Measurements from ENCODE around the gene TMEM203. TPM values are rescaled to one million over a fixed set of nuclear protein-coding genes. Genes with fewer than 3 reads are reported as not detected.

The TMEM203 gene
- polyA plus RNA-seq, 4 donors: 44.6 to 49.8 (median 47.4) TPM

- no peak for DNase-seq (ENCODE audit: low read depth in 4 of 4, low spot score in 3 of 4)
These were observed 14.4 kb upstream of the TMEM203 start for GRCh38 chr9:137219757-137220316.

- no peak for DNase-seq (ENCODE audit: low read depth in 4 of 4, low spot score in 3 of 4)
These were observed 13.4 kb upstream of the TMEM203 start for GRCh38 chr9:137218754-137219271.

GRCh38 chr9:137218212-137218753 is 12.8 kb upstream of the TMEM203 start:
- DNase-seq (ENCODE audit: low read depth in 4 of 4, low spot score in 3 of 4): no peak

- no peak for DNase-seq (ENCODE audit: low read depth in 4 of 4, low spot score in 3 of 4)
These were observed 12.1 kb upstream of the TMEM203 start for GRCh38 chr9:137217276-137218211.

- DNase-seq (ENCODE audit: low read depth in 4 of 4, low spot score in 3 of 4): no peak
These were observed 10.9 kb upstream of the TMEM203 start for GRCh38 chr9:137216188-137216965.

- no peak for DNase-seq (ENCODE audit: low read depth in 4 of 4, low spot score in 3 of 4)
These were observed 9.9 kb upstream of the TMEM203 start for GRCh38 chr9:137215196-137215986.

GRCh38 chr9:137214620-137215019 is 9.2 kb upstream of the TMEM203 start:
- DNase-seq (ENCODE audit: low read depth in 4 of 4, low spot score in 3 of 4): no peak

- no peak for DNase-seq (ENCODE audit: low read depth in 4 of 4, low spot score in 3 of 4)
These were observed 8.0 kb upstream of the TMEM203 start for GRCh38 chr9:137213160-137214060.

- DNase-seq (ENCODE audit: low read depth in 4 of 4, low spot score in 3 of 4): no peak
These were observed 7.1 kb upstream of the TMEM203 start for GRCh38 chr9:137212520-137212919.

- no peak for DNase-seq (ENCODE audit: low read depth in 4 of 4, low spot score in 3 of 4)
These were observed 6.1 kb upstream of the TMEM203 start for GRCh38 chr9:137211532-137211931.

GRCh38 chr9:137206602-137207001 is 1.2 kb upstream of the TMEM203 start:
- no peak for DNase-seq (ENCODE audit: low read depth in 4 of 4, low spot score in 3 of 4)

- no peak for DNase-seq (ENCODE audit: low read depth in 4 of 4, low spot score in 3 of 4)
These were observed 720 bp downstream of the TMEM203 start for GRCh38 chr9:137204731-137205125.

- no peak for DNase-seq (ENCODE audit: low read depth in 4 of 4, low spot score in 3 of 4)
These were observed 2.5 kb downstream of the TMEM203 start for GRCh38 chr9:137202966-137203365.

GRCh38 chr9:137201205-137201868 is 4.1 kb downstream of the TMEM203 start:
- no peak for DNase-seq (ENCODE audit: low read depth in 4 of 4, low spot score in 3 of 4)

- DNase-seq (ENCODE audit: low read depth in 4 of 4, low spot score in 3 of 4): peak; percentile 93 to 99 (median 97)
These were observed 4.9 kb downstream of the TMEM203 start, which contains the start of gene TPRN for GRCh38 chr9:137200311-137201204. TSS of gene TPRN (minus strand) at chr9:137200741. CDS start at chr9:137200711, 30 bp downstream.

GRCh38 chr9:137199411-137200121 is 5.9 kb downstream of the TMEM203 start:
- DNase-seq (ENCODE audit: low read depth in 4 of 4, low spot score in 3 of 4): no peak

- no peak for DNase-seq (ENCODE audit: low read depth in 4 of 4, low spot score in 3 of 4)
These were observed 6.6 kb downstream of the TMEM203 start for GRCh38 chr9:137198902-137199283.
